Body of pancreas (tissue), 4 donors: Measurements from ENCODE around the gene GADD45B. TPM values are rescaled to one million over a fixed set of nuclear protein-coding genes. Genes with fewer than 3 reads are reported as not detected.

ENCODE experiments used
- ATAC-seq: fragments of 150-250 bp; one replicate; pipeline ENCODE4 v1.9.1; 2016
- DNase-seq, 4 donors: peaks; one replicate each; pipeline ENCODE4 v3.0.0-alpha.2; 2019
- H3K27ac ChIP-seq, 4 donors: fragments of 200-600 bp; sonication (generic); 1 replicate in 3 of 4; 2 replicates in 1 of 4; pipeline versions ENCODE4 v1.5.1 to v1.6.1; 2016 to 2019; ENCODE audit warnings: mild to moderate bottlenecking in 1 of 4, mixed read lengths in 1 of 4, moderate library complexity in 1 of 4
- H3K27me3 ChIP-seq, 2 donors: fragments of 200-600 bp; sonication (generic); one replicate each; pipeline ENCODE4 v1.6.0; 2016; ENCODE audit warnings: mild to moderate bottlenecking in 1 of 2
- H3K36me3 ChIP-seq, 2 donors: fragments of 200-600 bp; sonication (generic); replicated peaks in 1 of 2; 2 replicates each; pipeline ENCODE4 v1.5.1; 2016; ENCODE audit warnings: low read depth in 2 of 2; ENCODE audit not compliant: insufficient read depth in 1 of 2
- H3K4me1 ChIP-seq: fragments of 200-600 bp; sonication (generic); one replicate; pipeline ENCODE4 v1.6.0; 2016
- H3K4me3 ChIP-seq, 2 donors: fragments of 200-600 bp; sonication (generic); 1 replicate in 1 of 2; 2 replicates in 1 of 2; pipeline ENCODE4 v1.5.1; 2016 to 2019
- H3K9me3 ChIP-seq, 3 donors: fragments of 200-600 bp; sonication (generic); 1 replicate in 2 of 3; 2 replicates in 1 of 3; pipeline ENCODE4 v1.5.1; 2016
- POLR2A ChIP-seq, 3 donors: fragments of 450-650 bp; IDR thresholded peaks; one replicate each; pipeline ENCODE4 v1.6.1; 2016; ENCODE audit warnings: antibody characterized with exemption in 3 of 3, mild to moderate bottlenecking in 2 of 3
- WGBS, 2 donors: methylation state at CpG; one replicate each; pipeline ENCODE4 v1.1.5; 2017; 5-methylcytosine and 5-hydroxymethylcytosine counted together
- intact Hi-C: fragments of 100-400 bp; cut with DNase I; formaldehyde crosslinking; loops from one replicate; pipeline ENCODE4 v1.15.1; 2023
- total RNA-seq, 2 donors: library from RNA; depleted of rRNA; stranded (reverse); fragments of >200 nt; gene quantifications; one replicate each; pipeline ENCODE4 v1.1.0, GENCODE V29; 2016
- TF ChIP-seq, protein P1 (sequence below), 7 experiments: fragments of 450-650 bp in 4 of 7; fragments of 200-600 bp in 3 of 7; sonication (generic) in 3 of 7; IDR thresholded peaks; one replicate each; pipeline ENCODE4 v1.5.1; 2016 to 2019; ENCODE audit warnings: antibody characterized with exemption in 7 of 7

GADD45B gene
- total RNA-seq, 2 donors from 2014 or later = 68.0 to 84.7 TPM

- no peak for ATAC-seq
- 95 to 96% methylated on average over 8 of the region's 8 CpGs for WGBS, 2 donors
- intact Hi-C loops = no loop called here
- Histone ChIP-seq H3K27me3 (no peaks in the 10 kb centered on the region), H3K36me3 (no peaks in the 10 kb centered on the region), H3K9me3 (no peaks in the 10 kb centered on the region), H3K4me1 (peaks cover 14% of the 10 kb centered on the region), H3K27ac (no peak overlapping the region), H3K4me3 (no peak overlapping the region)
- no peak for TF ChIP-seq POLR2A (IDR thresholded peaks at IDR 0.05)
- TF ChIP-seq, protein P1, sequence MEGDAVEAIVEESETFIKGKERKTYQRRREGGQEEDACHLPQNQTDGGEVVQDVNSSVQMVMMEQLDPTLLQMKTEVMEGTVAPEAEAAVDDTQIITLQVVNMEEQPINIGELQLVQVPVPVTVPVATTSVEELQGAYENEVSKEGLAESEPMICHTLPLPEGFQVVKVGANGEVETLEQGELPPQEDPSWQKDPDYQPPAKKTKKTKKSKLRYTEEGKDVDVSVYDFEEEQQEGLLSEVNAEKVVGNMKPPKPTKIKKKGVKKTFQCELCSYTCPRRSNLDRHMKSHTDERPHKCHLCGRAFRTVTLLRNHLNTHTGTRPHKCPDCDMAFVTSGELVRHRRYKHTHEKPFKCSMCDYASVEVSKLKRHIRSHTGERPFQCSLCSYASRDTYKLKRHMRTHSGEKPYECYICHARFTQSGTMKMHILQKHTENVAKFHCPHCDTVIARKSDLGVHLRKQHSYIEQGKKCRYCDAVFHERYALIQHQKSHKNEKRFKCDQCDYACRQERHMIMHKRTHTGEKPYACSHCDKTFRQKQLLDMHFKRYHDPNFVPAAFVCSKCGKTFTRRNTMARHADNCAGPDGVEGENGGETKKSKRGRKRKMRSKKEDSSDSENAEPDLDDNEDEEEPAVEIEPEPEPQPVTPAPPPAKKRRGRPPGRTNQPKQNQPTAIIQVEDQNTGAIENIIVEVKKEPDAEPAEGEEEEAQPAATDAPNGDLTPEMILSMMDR (IDR thresholded peaks at IDR 0.05) = no peak
- no peak for DNase-seq
Measured at GRCh38 chr19:2509096-2509495, 33.2 kb downstream of the GADD45B start.

GRCh38 chr19:2511570-2511969 lies 35.6 kb downstream of the GADD45B start:
- Histone ChIP-seq H3K4me1 (peaks cover 12% of the 10 kb centered on the region), H3K27ac (no peak overlapping the region), H3K27me3 (no peaks in the 10 kb centered on the region), H3K36me3 (no peaks in the 10 kb centered on the region), H3K9me3 (no peaks in the 10 kb centered on the region), H3K4me3 (no peak overlapping the region)
- WGBS, 2 donors = 84 to 100% methylated on average over 1 to 22 of the region's 22 CpGs
- TF ChIP-seq, protein P1 (IDR thresholded peaks at IDR 0.05) = no peak
- TF ChIP-seq POLR2A (IDR thresholded peaks at IDR 0.05) = no peak
- DNase-seq (no peak), ATAC-seq (no peak)
- intact Hi-C loops = no loop called here

DNA sequence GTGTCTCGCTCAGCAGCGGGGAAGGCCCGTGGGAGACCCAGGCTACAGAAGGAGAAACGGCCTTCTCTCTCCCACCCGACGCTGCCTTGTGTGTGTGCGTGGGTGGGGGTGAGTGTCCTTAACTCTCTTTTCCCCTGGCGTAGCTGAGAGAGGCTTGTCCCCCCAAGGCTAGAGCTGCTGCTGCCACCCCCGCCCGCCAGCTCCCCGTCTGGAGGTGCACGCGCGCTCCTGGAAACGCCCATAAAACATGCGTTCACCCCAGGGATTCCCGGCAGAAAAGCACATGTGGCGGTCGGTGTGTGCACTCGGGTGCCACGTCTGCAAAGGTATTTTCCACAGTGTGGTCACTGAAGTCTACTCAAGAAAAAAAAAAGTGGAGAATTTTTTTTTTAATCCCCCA lies 36.1 kb downstream of the GADD45B start:
- TF ChIP-seq, protein P1 (IDR thresholded peaks at IDR 0.05) = no peak
- no peak for TF ChIP-seq POLR2A (IDR thresholded peaks at IDR 0.05)
- intact Hi-C loops = no loop called here
- peaks cover 9% of the 10 kb centered on the region for H3K4me1 ChIP-seq
- WGBS, 2 donors = 91 to 92% methylated on average over 17 of the region's 21 CpGs
- ATAC-seq (no peak), DNase-seq (no peak)
- no peak overlapping the region for H3K27ac ChIP-seq
- no peaks in the 10 kb centered on the region for H3K9me3 ChIP-seq
- H3K36me3 ChIP-seq = no peaks in the 10 kb centered on the region
- no peaks in the 10 kb centered on the region for H3K27me3 ChIP-seq
- no peak overlapping the region for H3K4me3 ChIP-seq

DNA sequence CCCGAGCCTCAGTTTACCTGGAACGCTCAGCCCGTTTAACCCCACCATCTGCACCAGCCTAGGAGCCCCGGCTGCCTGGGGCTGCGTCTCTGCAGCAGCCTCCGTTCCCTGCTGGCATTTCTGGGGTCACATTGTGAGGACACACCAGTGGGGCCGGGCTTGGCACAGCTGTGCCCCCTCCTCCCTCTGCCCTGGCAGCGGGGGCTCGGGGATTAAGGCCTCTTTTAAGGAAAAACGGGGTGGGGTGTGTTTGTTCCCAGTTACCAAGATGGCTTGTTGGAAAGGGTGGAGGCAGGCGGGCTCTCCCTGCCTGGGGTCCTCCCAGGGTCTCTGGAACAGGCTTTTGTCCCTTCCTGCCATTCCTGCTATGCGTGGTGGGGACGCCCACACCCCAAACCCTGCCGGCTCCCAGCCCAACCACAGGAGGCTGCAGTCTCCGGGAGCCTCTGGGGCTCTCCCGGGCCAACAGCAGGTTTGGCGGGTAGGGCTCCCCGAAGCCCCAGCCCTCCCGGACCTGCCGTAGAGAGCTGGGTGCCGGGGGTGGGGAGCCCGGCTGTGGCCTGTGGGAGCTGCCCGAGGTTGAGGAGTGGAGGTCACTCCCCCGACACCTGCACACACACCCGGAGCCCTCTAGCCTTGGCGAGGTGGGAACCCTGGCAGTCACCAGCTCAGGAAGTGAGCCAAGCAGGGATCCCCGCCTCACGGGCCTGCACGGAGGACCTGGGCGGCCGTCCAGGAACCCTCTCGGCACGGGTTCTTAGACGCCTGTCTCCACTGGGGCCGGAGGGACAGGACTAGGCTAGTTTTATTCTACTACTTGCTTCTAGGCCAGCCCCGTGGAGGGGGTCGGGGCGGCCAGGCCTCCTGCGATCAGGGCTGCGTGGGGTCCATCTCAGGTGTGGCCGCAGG lies 36.9 kb downstream of the GADD45B start:
- Histone ChIP-seq H3K27me3 (no peaks in the 10 kb centered on the region), H3K36me3 (no peaks in the 10 kb centered on the region), H3K4me1 (peaks cover 2% of the 10 kb centered on the region), H3K27ac (no peak overlapping the region), H3K4me3 (no peak overlapping the region), H3K9me3 (no peaks in the 10 kb centered on the region)
- intact Hi-C loops = no loop called here
- 75 to 89% methylated on average over 11 to 30 of the region's 41 CpGs for WGBS, 2 donors
- DNase-seq = no peak
- no peak for ATAC-seq
- no peak for TF ChIP-seq POLR2A (IDR thresholded peaks at IDR 0.05)
- TF ChIP-seq, protein P1 (IDR thresholded peaks at IDR 0.05) = no peak
